ENCODE data around the gene MYO1E.

Gene MYO1E

GRCh38 chr15:59315914-59316451 lies 56.7 kb downstream of the MYO1E start:
- no peak for DNase-seq (ENCODE audit: low spot score)

DNA sequence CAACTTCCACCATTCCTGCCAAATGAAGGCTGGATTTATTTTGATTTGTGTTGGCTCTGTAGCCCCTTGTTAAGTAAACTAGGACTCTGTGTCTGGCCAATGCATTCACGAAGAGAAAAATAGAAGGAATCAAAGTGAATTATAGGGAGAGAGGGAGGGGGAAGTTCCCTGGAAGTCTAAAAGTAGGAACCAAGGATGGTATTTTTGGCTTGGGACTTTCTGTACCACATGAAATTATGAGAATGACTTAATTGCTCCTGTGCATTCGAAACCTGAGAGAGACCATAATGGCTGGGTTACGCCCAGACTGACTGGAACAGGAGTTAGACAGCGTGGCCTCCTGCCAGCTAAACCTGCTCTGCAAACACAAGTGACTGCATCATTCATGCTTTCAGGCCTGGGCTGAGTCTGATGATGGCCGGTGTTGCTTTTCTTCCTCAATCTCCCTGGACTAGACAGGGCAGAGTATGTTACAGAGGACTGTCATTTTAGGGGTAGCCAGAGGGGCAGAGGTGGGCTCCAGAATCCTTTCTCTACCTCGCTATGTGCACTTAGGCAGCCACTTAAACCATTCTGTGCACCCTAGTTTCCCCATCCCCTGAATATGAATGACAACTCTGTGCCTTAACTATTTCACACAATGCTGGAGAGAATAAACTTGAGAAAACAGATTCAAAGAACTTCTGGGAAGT lies 58.9 kb downstream of the MYO1E start:
- no peak for DNase-seq (ENCODE audit: low spot score)

DNA sequence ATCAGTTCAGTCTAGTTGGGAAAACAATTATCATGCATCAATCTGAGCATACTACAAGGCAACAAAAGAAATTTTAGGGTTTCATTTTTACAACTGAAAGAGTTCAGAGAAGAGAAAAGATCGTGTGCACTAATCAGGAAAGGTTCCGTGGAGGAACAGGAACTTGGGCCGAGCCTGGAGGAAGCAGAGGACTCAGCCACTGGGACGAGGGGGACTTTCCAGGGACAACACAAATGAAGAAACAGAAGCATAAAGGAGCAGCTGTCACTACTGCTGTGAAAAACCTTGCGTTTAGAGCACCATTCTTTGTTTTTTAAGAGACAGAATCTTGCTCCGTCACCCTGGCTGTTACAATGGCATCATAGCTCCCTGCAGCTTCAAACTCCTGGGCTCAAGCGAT lies 60.5 kb downstream of the MYO1E start:
- DNase-seq (ENCODE audit: low spot score): no peak

GRCh38 chr15:59311195-59311594 lies 61.5 kb downstream of the MYO1E start:
- no peak for DNase-seq (ENCODE audit: low spot score)

DNA sequence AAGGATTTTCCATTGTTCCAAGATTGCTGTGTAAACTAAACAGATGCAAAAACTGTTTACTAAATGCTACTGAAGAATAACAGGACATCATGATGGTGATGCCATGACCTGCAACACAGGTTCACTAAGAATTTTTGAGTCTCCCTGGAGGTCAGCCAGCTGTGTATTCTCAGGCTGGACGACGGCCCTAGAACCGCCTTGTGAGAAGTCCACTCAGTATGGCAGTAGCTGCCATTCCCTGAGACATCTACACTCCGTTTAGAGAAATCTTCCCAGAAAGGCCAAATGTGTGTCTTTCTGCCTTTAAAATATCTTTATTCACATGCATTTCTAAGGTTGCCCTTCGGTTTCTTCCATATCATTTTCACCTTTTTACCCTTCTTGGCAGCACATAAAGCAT lies 63.3 kb downstream of the MYO1E start:
- DNase-seq (ENCODE audit: low spot score): no peak

- DNase-seq (ENCODE audit: low spot score): no peak
Observed at GRCh38 chr15:59307165-59307537, 65.5 kb downstream of the MYO1E start.

DNA sequence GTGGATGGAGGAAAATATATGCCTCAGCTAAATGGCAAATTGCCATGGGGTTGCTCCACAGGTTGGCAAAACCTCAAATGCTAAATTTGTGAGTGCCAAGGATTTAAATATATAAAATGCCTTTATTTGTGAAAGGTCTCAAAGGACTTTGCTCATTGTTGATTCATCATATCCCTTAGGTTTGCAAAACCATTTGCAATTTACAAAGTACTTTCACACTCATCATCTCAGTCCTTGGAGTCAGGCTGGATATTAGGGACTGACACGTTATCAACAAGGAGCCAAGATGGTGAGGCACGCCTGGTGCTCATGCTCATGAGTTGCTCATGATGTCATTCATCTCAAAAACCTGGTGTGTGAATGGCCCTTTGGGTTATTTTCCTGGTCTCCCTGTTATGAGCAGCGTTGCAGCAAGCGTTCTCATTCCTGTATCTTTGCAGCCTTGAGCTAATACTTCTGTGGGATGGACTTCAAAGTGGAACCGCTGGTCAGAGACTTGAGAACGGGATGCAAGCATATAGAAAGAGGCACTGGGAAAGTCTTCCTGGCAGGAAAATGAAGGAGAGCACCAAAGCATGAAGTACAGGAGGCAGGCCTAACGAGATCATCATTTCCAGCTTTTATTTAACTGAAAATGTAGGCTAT lies 66.0 kb downstream of the MYO1E start:
- no peak for DNase-seq (ENCODE audit: low spot score)

- no peak for DNase-seq (ENCODE audit: low spot score)
Observed at GRCh38 chr15:59304807-59305206, 67.9 kb downstream of the MYO1E start.

GRCh38 chr15:59304034-59304795 lies 68.5 kb downstream of the MYO1E start:
- no peak for DNase-seq (ENCODE audit: low spot score)

DNA sequence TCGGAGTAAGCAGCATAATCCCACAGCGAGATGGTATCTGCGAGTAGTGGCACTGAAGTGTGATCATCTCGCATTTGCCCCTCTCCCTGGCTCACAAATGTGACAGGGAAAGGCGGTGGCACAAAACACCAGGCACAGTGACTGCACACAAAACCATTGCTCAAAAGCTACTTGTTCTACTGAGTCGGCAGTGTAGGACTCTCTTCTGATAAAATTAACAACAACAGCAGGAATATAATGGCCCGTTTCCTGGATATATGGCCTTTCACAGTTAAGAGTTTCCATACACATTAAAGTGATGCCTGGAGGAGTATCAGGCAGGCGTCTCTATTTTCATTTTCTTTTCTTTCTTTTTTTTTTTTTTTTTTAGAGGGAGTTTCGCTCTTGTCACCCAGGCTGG lies 69.0 kb downstream of the MYO1E start:
- DNase-seq (ENCODE audit: low spot score): no peak

GRCh38 chr15:59303136-59303535 lies 69.5 kb downstream of the MYO1E start:
- DNase-seq (ENCODE audit: low spot score): no peak

GRCh38 chr15:59301527-59301926 lies 71.1 kb downstream of the MYO1E start:
- DNase-seq (ENCODE audit: low spot score): no peak

DNA sequence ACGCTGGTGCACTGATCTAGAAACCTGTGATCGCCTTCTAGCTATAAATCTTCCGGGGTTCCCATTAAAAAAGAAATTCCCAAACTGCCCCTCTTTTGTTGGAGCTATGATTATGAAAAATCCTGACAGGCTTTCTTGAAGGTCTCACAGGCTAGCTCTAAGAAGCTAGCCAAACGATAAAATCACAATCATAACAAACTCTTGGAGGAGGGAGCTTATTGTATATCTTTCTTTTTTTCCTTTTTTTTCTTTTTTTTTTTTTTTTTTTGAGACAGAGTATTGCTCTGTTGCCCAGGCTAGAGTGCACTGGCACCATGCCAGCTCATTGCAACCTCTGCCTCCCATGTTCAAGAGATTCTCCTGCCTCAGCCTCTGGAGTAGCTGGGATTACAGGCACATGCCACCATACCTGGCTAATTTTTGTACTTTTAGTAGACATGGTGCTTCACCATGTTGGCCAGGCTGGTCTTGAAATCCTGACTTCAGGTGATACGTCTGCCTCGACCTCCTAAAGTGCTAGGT lies 72.0 kb downstream of the MYO1E start:
- no peak for DNase-seq (ENCODE audit: low spot score)

DNA sequence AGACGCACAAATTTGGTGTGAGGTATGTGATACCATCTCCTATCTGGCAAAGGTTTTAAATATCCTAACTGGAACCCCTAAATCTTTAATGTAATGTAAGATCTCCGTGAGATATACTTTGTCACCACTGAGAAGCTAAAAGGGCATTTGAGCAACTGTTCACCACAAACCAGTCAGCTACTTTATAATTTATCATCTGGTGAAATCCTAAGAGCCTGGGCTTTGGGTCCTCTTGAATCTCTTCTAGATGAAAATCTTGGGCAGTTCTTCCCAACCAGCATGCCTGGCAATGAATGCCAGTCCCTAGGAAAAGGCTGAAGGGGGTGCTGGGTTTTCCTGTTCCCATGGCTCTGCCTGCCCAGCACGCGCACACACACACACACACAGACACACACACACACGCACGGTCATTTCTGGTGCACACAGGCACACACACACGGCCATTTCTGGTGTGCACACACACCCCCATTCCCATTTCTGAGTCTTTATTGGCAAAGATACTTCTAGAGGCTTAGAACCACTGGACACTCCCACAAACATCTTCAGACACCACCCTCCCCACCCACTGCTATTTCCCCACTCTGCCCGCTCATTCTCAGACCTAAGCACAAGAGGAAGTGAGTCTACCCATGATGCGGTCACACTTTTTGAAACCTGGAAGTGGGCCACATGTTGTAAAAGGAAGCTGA lies 72.6 kb downstream of the MYO1E start:
- peak; percentile 66 for DNase-seq (ENCODE audit: low spot score)

GRCh38 chr15:59298854-59299250 lies 73.8 kb downstream of the MYO1E start:
- DNase-seq (ENCODE audit: low spot score): no peak

- peak; percentile 17 for DNase-seq (ENCODE audit: low spot score)
Observed at GRCh38 chr15:59298225-59298853, 74.3 kb downstream of the MYO1E start.

GRCh38 chr15:59296181-59296617 lies 76.5 kb downstream of the MYO1E start:
- no peak for DNase-seq (ENCODE audit: low spot score)

- DNase-seq (ENCODE audit: low spot score): no peak
Observed at GRCh38 chr15:59295261-59296001, 77.2 kb downstream of the MYO1E start.

- no peak for DNase-seq (ENCODE audit: low spot score)
Observed at GRCh38 chr15:59294574-59295260, 78.0 kb downstream of the MYO1E start.

DNA sequence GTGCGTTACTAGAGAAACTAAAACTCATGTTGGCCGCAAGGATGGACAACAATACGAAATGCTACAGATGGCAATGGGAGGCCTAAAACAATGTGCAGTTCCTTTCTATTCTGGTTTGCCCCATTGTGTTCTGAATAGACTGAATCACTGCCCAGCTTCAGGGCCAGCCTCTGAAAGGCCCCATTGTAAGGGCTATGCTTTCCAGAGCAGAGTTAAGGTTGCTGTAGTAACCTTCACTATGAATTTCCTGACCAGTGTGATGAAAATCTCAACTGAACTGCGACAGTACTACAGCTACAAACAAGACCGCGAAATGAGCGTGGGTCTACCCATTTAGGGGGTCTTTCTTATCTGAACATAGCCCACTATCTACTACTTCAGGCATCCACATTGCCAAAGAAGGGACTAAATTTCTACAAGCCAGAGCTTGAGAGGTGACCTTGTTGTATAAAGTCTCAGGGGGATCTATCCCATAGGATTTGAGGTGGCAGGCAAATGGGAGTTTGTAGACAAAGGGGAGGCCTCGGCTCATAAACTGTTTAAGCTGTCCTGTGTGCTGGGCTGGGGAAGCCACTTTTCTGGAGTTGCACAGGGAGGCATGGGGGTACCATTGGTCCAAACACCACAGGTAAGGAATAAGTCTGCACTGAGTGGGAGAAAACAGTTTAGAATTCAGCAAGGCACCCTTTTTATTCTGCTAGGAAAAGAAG lies 80.1 kb downstream of the MYO1E start:
- no peak for DNase-seq (ENCODE audit: low spot score)
